ENCODE results near the gene HELB. TPM values are rescaled to one million over a fixed set of nuclear protein-coding genes. Genes with fewer than 3 reads are reported as not detected.
"Not testable (repeated sequence)": the region's sequence is repeated elsewhere in the genome, so short reads cannot be mapped to it uniquely, and the experiment has no call there.

The HELB gene
- total and polyA plus RNA-seq, 8 donors = 0.31 to 10.1 (median 0.73) TPM

GRCh38 chr12:66297080-66297479 lies 5.2 kb upstream of the HELB start:
- peaks cover 0 to 10% (median 4%) of the 10 kb centered on the region in 4 donors for H3K4me1 ChIP-seq
- H3K27me3 ChIP-seq = peaks cover 0 to 11% (median 0%) of the 10 kb centered on the region in 3 donors
- H3K36me3 ChIP-seq = no peaks in the 10 kb centered on the region
- no peak for TF ChIP-seq EP300 (IDR thresholded peaks at IDR 0.05)
- no peak for TF ChIP-seq POLR2A (IDR thresholded peaks at IDR 0.05)
- TF ChIP-seq, protein P1, sequence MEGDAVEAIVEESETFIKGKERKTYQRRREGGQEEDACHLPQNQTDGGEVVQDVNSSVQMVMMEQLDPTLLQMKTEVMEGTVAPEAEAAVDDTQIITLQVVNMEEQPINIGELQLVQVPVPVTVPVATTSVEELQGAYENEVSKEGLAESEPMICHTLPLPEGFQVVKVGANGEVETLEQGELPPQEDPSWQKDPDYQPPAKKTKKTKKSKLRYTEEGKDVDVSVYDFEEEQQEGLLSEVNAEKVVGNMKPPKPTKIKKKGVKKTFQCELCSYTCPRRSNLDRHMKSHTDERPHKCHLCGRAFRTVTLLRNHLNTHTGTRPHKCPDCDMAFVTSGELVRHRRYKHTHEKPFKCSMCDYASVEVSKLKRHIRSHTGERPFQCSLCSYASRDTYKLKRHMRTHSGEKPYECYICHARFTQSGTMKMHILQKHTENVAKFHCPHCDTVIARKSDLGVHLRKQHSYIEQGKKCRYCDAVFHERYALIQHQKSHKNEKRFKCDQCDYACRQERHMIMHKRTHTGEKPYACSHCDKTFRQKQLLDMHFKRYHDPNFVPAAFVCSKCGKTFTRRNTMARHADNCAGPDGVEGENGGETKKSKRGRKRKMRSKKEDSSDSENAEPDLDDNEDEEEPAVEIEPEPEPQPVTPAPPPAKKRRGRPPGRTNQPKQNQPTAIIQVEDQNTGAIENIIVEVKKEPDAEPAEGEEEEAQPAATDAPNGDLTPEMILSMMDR (IDR thresholded peaks at IDR 0.05) = no peak
- no peak for TF ChIP-seq POLR2AphosphoS5 (IDR thresholded peaks at IDR 0.05)
- no peaks in the 10 kb centered on the region for H3K9me3 ChIP-seq
- no peak for DNase-seq
- WGBS, 5 donors = 56 to 71% (median 69%) methylated on average over 4 of the region's 4 CpGs
- no peak overlapping the region for H3K27ac ChIP-seq
- no peak overlapping the region for H3K4me3 ChIP-seq
- intact Hi-C loops (cut with DNase I; ENCODE audit: low total_unique reads) = no loop called here

GRCh38 chr12:66297923-66298322 lies 4.4 kb upstream of the HELB start:
- WGBS, 5 donors = 84 to 90% (median 86%) methylated on average over 3 of the region's 3 CpGs
- intact Hi-C loops (cut with DNase I; ENCODE audit: low total_unique reads) = no loop called here
- no peak for TF ChIP-seq EP300 (IDR thresholded peaks at IDR 0.05)
- TF ChIP-seq, protein P1 (IDR thresholded peaks at IDR 0.05) = no peak
- no peak for TF ChIP-seq POLR2A (IDR thresholded peaks at IDR 0.05)
- TF ChIP-seq POLR2AphosphoS5 (IDR thresholded peaks at IDR 0.05) = no peak
- peaks cover 0 to 11% (median 4%) of the 10 kb centered on the region in 4 donors for H3K4me1 ChIP-seq
- no peaks in the 10 kb centered on the region for H3K9me3 ChIP-seq
- H3K27me3 ChIP-seq = peaks cover 0 to 6% (median 0%) of the 10 kb centered on the region in 3 donors
- H3K27ac ChIP-seq = no peak overlapping the region
- DNase-seq = no peak
- H3K36me3 ChIP-seq = no peaks in the 10 kb centered on the region
- H3K4me3 ChIP-seq = no peak overlapping the region

DNA sequence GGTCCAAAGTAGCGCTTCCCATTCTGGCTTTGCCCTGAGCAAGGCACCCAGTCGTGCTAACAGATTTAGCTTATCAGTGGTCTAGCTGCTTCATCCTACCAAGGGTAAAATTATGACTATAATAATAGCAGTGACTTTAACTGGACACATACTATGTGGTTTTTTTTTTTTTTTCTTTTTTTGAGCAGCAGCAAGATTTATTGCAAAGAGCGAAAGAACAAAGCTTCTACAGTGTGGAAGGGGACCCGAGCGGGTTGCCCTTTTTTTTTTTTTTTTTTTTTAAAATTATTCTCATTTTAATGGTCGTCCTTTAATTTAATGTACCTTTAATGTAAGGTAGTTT lies 505 bp downstream of the HELB start:
- H3K27ac ChIP-seq = peak overlapping the region; percentile 88 to 92 (median 89)
- WGBS, 5 donors = 10 to 17% (median 11%) methylated on average over 6 of the region's 6 CpGs
- intact Hi-C loops (cut with DNase I; ENCODE audit: low total_unique reads) = no loop called here
- no peaks in the 10 kb centered on the region for H3K9me3 ChIP-seq
- H3K4me3 ChIP-seq = peak overlapping the region; percentile 70 to 74 (median 70)
- peaks cover 0 to 3% (median 0%) of the 10 kb centered on the region in 3 donors for H3K27me3 ChIP-seq
- TF ChIP-seq, protein P1 (IDR thresholded peaks at IDR 0.05) = no peak
- TF ChIP-seq POLR2AphosphoS5 (IDR thresholded peaks at IDR 0.05) = no peak
- TF ChIP-seq EP300 (IDR thresholded peaks at IDR 0.05) = no peak
- TF ChIP-seq POLR2A (IDR thresholded peaks at IDR 0.05) = no peak
- no peak for DNase-seq
- peaks cover 0 to 41% (median 18%) of the 10 kb centered on the region in 4 donors for H3K4me1 ChIP-seq
- H3K36me3 ChIP-seq = peaks cover 0 to 14% (median 7%) of the 10 kb centered on the region in 4 donors

DNA sequence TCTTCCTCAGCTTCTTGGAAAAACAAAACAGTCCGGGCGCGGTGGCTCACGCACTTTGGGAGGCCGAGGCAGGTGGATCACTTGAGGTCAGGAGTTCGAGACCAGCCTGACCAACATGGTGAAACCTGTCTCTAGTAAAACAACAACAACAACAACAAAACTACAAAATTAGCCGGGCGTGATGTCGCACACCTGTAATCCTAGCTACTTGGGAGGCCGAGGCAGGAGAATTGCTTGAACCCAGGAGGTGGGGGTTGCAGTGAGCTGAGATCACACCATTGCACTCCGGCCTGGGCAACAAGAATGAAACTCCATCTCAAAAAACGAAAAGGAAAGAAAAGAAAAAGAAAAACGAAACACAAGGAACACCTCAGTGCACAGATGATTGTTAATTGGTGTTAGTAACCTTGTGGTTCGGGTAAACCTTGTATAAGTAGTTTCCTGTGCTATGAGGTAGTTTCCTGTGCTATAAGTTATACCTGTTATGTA lies 1.1 kb downstream of the HELB start:
- 53 to 69% (median 64%) methylated on average over 14 of the region's 14 CpGs for whole genome bisulfite sequencing, 5 donors
- DNase-seq = peak in 1 of 2 donors; percentile 20
- H3K9me3 ChIP-seq; H3K27me3 ChIP-seq; intact Hi-C loops (cut with DNase I; ENCODE audit: low total_unique reads): not testable (repeated sequence)
- Histone ChIP-seq H3K36me3 (peaks cover 0 to 19% (median 9%) of the 10 kb centered on the region in 4 donors), H3K4me3 (peak overlapping the region; percentile 70 to 74 (median 70)), H3K4me1 (peaks cover 0 to 41% (median 18%) of the 10 kb centered on the region in 4 donors), H3K27ac (peak overlapping the region; percentile 23 to 92 (median 89))
- peak in 2 of 3 donors; percentile 9 to 10 for TF ChIP-seq POLR2AphosphoS5 (IDR thresholded peaks at IDR 0.05)

DNA sequence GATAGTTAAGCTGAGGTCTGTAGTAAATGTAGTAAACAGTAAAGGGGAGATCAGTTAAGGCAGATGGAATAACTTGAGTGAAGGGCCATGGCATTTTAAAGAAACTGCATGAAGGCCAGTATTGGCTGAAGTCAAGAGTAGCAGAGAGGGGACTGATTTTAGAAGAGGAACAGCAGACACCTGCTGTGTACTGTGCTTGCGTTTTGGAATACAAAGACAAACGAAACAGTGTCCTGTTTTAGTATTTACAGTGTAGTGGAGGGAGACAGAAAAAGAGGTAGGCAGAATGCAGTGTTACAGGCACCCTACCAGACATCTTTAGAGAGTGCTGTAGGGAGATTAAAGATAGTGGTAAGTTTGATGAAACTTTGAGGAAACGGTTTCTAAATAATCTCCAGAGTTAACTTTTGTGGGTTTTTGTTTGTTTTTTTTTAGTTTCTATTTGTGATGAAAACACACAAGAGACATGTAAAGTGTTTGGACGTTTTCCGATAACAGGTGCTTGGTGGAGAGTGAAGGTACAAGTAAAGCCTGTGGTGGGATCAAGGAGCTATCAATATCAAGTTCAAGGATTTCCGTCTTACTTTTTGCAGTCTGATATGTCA lies 2.1 kb downstream of the HELB start:
- Histone ChIP-seq H3K27me3 (peaks cover 0 to 3% (median 0%) of the 10 kb centered on the region in 3 donors), H3K4me3 (peak overlapping the region in 1 of 4 donors; percentile 74), H3K9me3 (no peaks in the 10 kb centered on the region), H3K36me3 (peaks cover 0 to 29% (median 12%) of the 10 kb centered on the region in 4 donors), H3K4me1 (peaks cover 0 to 41% (median 18%) of the 10 kb centered on the region in 4 donors), H3K27ac (peak overlapping the region in 3 of 5 donors; percentile 89 to 92 (median 90))
- TF ChIP-seq POLR2AphosphoS5 (IDR thresholded peaks at IDR 0.05) (no peak), POLR2A (IDR thresholded peaks at IDR 0.05) (no peak), EP300 (IDR thresholded peaks at IDR 0.05) (no peak)
- TF ChIP-seq, protein P1 (IDR thresholded peaks at IDR 0.05) = no peak
- intact Hi-C loops (cut with DNase I; ENCODE audit: low total_unique reads) = no loop called here
- 35 to 54% (median 48%) methylated on average over 6 of the region's 6 CpGs for WGBS, 5 donors
- no peak for DNase-seq

All from stomach (tissue), 9 donors.